Activated B cell treated with CpG ODN at 0.5 μM for 24 hours (primary cell): Measurements from ENCODE around the gene EDARADD. TPM values are rescaled to one million over a fixed set of nuclear protein-coding genes. Genes with fewer than 3 reads are reported as not detected.
"Not testable (repeated sequence)": the region's sequence is repeated elsewhere in the genome, so short reads cannot be mapped to it uniquely, and the experiment has no call there.

Experiments
- ATAC-seq: fragments of 200-7000 bp; cut with Tn5 transposase; one replicate; pipeline ENCODE4 v1.10.0; 2021; ENCODE audit warnings: low read depth, mild to moderate bottlenecking, moderate library complexity
- CTCF ChIA-PET: fragments of 350-600 bp; sonication (Branson Sonifier 250); formaldehyde crosslinking; loops from one replicate; lab custom pipeline; 2021; ENCODE audit warnings: antibody characterized with exemption; lab: Charles Lee
- POLR2A ChIA-PET: fragments of 350-600 bp; sonication (Branson Sonifier 250); formaldehyde crosslinking; loops from one replicate; lab custom pipeline; 2021; ENCODE audit warnings: antibody characterized with exemption; lab: Charles Lee
- DNase-seq: peaks from one replicate; pipeline ENCODE4 v3.0.0; 2022
- H3K27ac Mint-ChIP-seq: one replicate; pipeline ENCODE4 v1.8.0; 2020; ENCODE audit warnings: mixed read lengths
- H3K27me3 Mint-ChIP-seq: one replicate; pipeline ENCODE4 v1.8.0; 2021; ENCODE audit warnings: mixed read lengths
- H3K36me3 Mint-ChIP-seq: one replicate; pipeline ENCODE4 v1.8.0; 2021; ENCODE audit warnings: low read depth, mixed read lengths
- H3K4me1 Mint-ChIP-seq: one replicate; pipeline ENCODE4 v1.8.0; 2021; ENCODE audit warnings: mixed read lengths
- H3K4me3 Mint-ChIP-seq: one replicate; pipeline ENCODE4 v1.8.0; 2020; ENCODE audit warnings: mild to moderate bottlenecking, mixed read lengths
- H3K9me3 Mint-ChIP-seq: one replicate; pipeline ENCODE4 v1.8.0; 2020; ENCODE audit warnings: mixed read lengths
- intact Hi-C: fragments of 100-400 bp; cut with micrococcal nuclease; formaldehyde crosslinking; loops from one replicate; pipeline ENCODE4 v1.15.1; 2024
- total RNA-seq: library from RNA; stranded (reverse); gene quantifications from 2 replicates; pipeline ENCODE4 v1.2.3, GENCODE V29; 2022
- TF ChIP-seq, protein P1 (sequence below): fragments of 200-600 bp; IDR thresholded peaks from one replicate; pipeline ENCODE4 v1.8.0; 2022; ENCODE audit warnings: antibody characterized with exemption, mild to moderate bottlenecking

EDARADD gene
- total RNA-seq, 1 donor from 2014 or later: not detected

DNA sequence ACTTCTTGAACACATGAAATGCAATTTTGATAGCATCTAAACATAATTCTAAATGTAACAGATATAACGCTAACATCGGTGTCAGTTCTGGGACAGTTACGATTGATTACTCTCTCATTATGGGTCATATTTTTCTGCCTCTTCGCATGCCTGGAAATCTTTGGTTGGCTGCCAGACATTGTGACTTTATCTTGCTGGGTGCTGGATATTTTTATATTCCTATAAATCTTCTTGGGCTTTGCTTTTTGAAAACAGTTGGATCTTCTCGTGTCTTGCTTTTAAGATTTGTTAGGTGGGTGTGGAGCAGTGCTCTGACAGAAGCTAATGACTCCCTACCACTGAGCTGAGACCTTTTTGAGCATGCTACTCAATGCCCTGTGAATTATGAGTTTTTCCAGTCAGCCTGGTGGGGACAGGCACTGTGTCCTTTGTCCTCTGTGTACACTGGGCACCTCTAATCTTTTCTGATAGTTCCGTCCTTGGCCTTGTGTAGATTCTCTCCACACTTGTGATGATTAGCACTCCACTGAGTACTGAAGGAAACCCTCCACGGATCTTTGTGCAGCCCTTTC lies 28.0 kb upstream of the EDARADD start:
- Mint-ChIP-seq H3K4me1 (no peaks in the 10 kb centered on the region), H3K9me3 (peaks cover 2% of the 10 kb centered on the region), H3K4me3 (no peak overlapping the region), H3K36me3 (no peaks in the 10 kb centered on the region), H3K27me3 (no peaks in the 10 kb centered on the region), H3K27ac (no peak overlapping the region)
- TF ChIP-seq, protein P1, sequence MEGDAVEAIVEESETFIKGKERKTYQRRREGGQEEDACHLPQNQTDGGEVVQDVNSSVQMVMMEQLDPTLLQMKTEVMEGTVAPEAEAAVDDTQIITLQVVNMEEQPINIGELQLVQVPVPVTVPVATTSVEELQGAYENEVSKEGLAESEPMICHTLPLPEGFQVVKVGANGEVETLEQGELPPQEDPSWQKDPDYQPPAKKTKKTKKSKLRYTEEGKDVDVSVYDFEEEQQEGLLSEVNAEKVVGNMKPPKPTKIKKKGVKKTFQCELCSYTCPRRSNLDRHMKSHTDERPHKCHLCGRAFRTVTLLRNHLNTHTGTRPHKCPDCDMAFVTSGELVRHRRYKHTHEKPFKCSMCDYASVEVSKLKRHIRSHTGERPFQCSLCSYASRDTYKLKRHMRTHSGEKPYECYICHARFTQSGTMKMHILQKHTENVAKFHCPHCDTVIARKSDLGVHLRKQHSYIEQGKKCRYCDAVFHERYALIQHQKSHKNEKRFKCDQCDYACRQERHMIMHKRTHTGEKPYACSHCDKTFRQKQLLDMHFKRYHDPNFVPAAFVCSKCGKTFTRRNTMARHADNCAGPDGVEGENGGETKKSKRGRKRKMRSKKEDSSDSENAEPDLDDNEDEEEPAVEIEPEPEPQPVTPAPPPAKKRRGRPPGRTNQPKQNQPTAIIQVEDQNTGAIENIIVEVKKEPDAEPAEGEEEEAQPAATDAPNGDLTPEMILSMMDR: no peak
- POLR2A ChIA-PET: no interaction called here
- intact Hi-C loops: no loop called here
- DNase-seq (no peak), ATAC-seq (no peak)
- CTCF ChIA-PET: no interaction called here

DNA sequence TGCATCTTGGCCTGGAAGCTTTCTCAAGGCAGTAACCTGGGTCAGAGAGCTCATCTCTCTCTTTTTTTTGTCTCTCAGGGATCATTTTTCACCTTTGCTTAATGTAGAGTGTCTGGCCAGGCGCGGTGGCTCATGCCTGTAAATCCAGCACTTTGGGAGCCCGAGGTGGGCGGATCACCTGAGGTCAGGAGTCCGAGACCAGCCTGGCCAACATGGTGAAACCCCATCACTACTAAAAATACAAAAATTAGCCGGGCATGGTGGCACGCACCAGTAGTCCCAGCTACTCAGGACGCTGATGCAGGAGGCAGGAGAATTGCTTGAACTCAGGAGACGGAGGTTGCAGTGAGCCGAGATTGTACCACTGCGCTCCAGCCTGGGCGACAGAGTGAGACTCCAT lies 27.4 kb upstream of the EDARADD start:
- POLR2A ChIA-PET, ATAC-seq, intact Hi-C loops, H3K36me3 Mint-ChIP-seq, H3K9me3 Mint-ChIP-seq, H3K27ac Mint-ChIP-seq, CTCF ChIA-PET, DNase-seq, H3K4me1 Mint-ChIP-seq, H3K4me3 Mint-ChIP-seq, H3K27me3 Mint-ChIP-seq: not testable (repeated sequence)

DNA sequence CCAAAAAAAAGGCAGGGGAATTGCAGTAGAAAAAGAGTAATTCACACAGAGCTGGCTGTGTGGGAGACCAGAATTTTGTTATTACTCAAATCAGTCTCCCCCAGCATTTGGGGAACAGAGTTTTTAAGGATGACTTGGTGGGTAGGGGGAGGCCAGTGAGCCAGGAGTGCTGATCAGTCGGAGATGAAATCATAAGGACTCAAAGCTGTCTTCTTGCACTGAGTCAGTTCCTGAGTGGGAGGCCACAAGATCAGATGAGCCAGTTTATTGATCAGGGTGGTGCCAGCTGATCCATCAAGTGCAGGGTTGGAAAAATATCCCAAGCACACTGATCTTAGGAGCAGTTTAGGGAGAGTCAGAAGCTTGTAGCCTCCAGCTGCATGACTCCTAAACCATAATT lies 23.7 kb upstream of the EDARADD start:
- intact Hi-C loops: no loop called here
- POLR2A ChIA-PET: no interaction called here

DNA sequence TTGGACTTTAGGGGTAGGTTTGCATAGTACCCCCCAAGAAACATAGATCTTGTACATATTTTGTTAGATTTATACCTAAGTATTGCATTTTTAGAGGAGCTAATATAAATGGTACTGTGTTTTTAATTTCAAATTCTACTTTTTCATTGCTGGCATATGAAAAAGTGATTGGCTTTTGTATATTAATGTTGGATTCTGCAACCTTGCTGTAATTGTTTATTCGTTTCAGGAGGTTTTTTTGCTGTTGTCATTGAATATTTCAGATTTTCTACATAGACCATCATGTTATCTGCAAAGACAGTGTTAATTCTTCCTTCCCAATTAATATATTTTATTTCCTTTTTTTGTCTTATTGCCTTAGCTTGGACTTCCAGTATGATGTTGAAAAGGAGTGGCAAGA lies 23.0 kb upstream of the EDARADD start:
- CTCF ChIA-PET: no interaction called here
- no peak for DNase-seq
- no peaks in the 10 kb centered on the region for H3K4me1 Mint-ChIP-seq
- no peaks in the 10 kb centered on the region for H3K36me3 Mint-ChIP-seq
- peaks cover 2% of the 10 kb centered on the region for H3K9me3 Mint-ChIP-seq
- peaks cover 2% of the 10 kb centered on the region for H3K27me3 Mint-ChIP-seq
- H3K4me3 Mint-ChIP-seq: no peak overlapping the region
- POLR2A ChIA-PET: no interaction called here
- no peak overlapping the region for H3K27ac Mint-ChIP-seq
- ATAC-seq: no peak
- intact Hi-C loops: no loop called here
- TF ChIP-seq, protein P1: no peak

More for the DNA sequence above, 23.7 kb upstream of the EDARADD start:
- DNase-seq (no peak), ATAC-seq (no peak)
- CTCF ChIA-PET: no interaction called here
- Mint-ChIP-seq H3K27ac (no peak overlapping the region), H3K4me3 (no peak overlapping the region), H3K4me1 (no peaks in the 10 kb centered on the region), H3K9me3 (peaks cover 2% of the 10 kb centered on the region), H3K36me3 (no peaks in the 10 kb centered on the region), H3K27me3 (peaks cover 2% of the 10 kb centered on the region)
- TF ChIP-seq, protein P1: no peak

DNA sequence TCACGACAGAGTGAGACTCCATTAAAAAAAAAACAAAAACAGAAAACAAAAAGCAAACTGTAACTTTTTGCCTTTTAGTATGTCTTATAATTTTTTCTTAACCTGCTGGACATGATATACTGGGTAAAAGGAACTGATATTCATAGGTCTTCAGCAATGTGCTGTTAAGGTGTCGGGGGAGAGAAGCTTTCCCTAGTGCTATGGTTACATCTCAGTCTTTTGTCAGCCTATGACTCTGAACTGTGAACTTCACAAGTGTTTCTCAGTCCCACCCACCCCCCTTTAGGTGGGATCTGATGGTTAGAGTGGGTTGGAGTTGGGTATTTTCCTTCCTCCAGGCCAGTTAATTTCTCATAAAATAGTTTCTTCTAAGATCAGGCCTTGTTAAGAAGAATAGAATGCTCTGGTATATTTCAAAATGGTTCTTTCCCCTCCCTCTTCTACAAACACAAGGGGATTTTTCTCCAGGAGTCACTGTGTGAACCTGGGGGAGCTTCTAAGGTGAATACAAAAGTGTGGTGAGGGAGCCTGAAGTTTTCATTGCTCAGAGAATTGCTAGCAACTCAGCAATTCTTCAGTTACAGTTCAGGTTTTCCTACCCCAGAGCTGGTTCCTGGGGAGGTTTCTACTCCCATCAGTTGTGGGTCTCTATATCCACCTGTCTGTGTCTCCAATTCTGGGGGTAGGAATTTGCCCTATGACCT lies 16.1 kb upstream of the EDARADD start:
- CTCF ChIA-PET: no interaction called here
- H3K4me3 Mint-ChIP-seq: no peak overlapping the region
- ATAC-seq (no peak), DNase-seq (no peak)
- peaks cover 9% of the 10 kb centered on the region for H3K27me3 Mint-ChIP-seq
- POLR2A ChIA-PET: no interaction called here
- TF ChIP-seq, protein P1: no peak
- no peaks in the 10 kb centered on the region for H3K4me1 Mint-ChIP-seq
- peaks cover 15% of the 10 kb centered on the region for H3K9me3 Mint-ChIP-seq
- no peaks in the 10 kb centered on the region for H3K36me3 Mint-ChIP-seq
- H3K27ac Mint-ChIP-seq: no peak overlapping the region
- intact Hi-C loops: no loop called here
